Loucy (cell line): ENCODE results near the gene HIP1.

Experiments used
- H2AFZ ChIP-seq: fragments of 200-600 bp; sonication (generic); 2 replicates; pipeline ENCODE4 v1.6.0; 2016; ENCODE audit warnings: antibody characterized with exemption, mild to moderate bottlenecking, low read length, moderate library complexity
- H3F3A ChIP-seq: fragments of 200-600 bp; 2 replicates; pipeline ENCODE4 v1.6.0; 2016; ENCODE audit warnings: antibody characterized with exemption, low read depth, mild to moderate bottlenecking
- H3K27me3 ChIP-seq: fragments of 200-600 bp; sonication (generic); 2 replicates; pipeline ENCODE4 v1.6.1; 2014; ENCODE audit warnings: low read length, mild to moderate bottlenecking; ENCODE audit not compliant: insufficient read depth, poor library complexity, severe bottlenecking
- H3K36me3 ChIP-seq: fragments of 200-600 bp; sonication (generic); 2 replicates; pipeline ENCODE4 v1.6.1; 2016; ENCODE audit warnings: low read length; ENCODE audit not compliant: insufficient read depth
- H3K4me1 ChIP-seq: fragments of 200-600 bp; sonication (generic); 2 replicates; pipeline ENCODE4 v1.5.1; 2014; ENCODE audit warnings: low read length, mild to moderate bottlenecking; ENCODE audit not compliant: insufficient read depth, poor library complexity, severe bottlenecking
- H3K4me2 ChIP-seq: fragments of 200-600 bp; sonication (generic); 2 replicates; pipeline ENCODE4 v1.6.0; 2014; ENCODE audit warnings: antibody characterized with exemption, low read length, low read depth, mild to moderate bottlenecking; ENCODE audit not compliant: poor library complexity, severe bottlenecking
- H3K4me3 ChIP-seq: fragments of 200-600 bp; sonication (generic); 2 replicates; pipeline ENCODE4 v1.5.1; 2014; ENCODE audit warnings: low read length, mild to moderate bottlenecking, mixed read lengths; ENCODE audit not compliant: poor library complexity, severe bottlenecking
- H3K79me2 ChIP-seq: fragments of 200-600 bp; sonication (generic); 2 replicates; pipeline ENCODE4 v1.6.1; 2014; ENCODE audit warnings: low read length; ENCODE audit not compliant: insufficient read depth
- H3K9ac ChIP-seq: fragments of 200-600 bp; sonication (generic); 2 replicates; pipeline ENCODE4 v1.6.0; 2014; ENCODE audit warnings: mild to moderate bottlenecking, low read depth, low read length, moderate library complexity; ENCODE audit not compliant: poor library complexity, severe bottlenecking
- H3K9me2 ChIP-seq: fragments of 200-600 bp; sonication (generic); replicated peaks from 2 replicates; pipeline ENCODE4 v1.6.1; 2016; ENCODE audit warnings: low read depth, low read length, mixed read lengths
- H3K9me3 ChIP-seq: fragments of 200-600 bp; sonication (generic); 2 replicates; pipeline ENCODE4 v1.6.1; 2014; ENCODE audit warnings: mild to moderate bottlenecking, antibody characterized with exemption, low read length, low read depth; ENCODE audit not compliant: insufficient read depth
- H4K20me1 ChIP-seq: fragments of 200-600 bp; sonication (generic); 2 replicates; pipeline ENCODE4 v1.6.0; 2014; ENCODE audit warnings: antibody characterized with exemption, low read length, mild to moderate bottlenecking; ENCODE audit not compliant: insufficient read depth, poor library complexity, severe bottlenecking
- CTCF ChIP-seq: fragments of 200-600 bp; sonication (generic); conservative IDR thresholded peaks from 2 replicates; pipeline ENCODE4 v1.5.1; 2014; ENCODE audit warnings: mild to moderate bottlenecking, antibody characterized with exemption, low read length
- EZH2phosphoT487 ChIP-seq: fragments of 200-600 bp; IDR thresholded peaks from 2 replicates; pipeline ENCODE4 v1.6.1; 2018; ENCODE audit warnings: antibody characterized with exemption, mild to moderate bottlenecking, moderate library complexity, borderline replicate concordance

The HIP1 gene

GRCh38 chr7:75711076-75711475, 27.7 kb downstream of the HIP1 start:
- Histone ChIP-seq H3F3A (no peaks in the 10 kb centered on the region), H3K4me1 (no peaks in the 10 kb centered on the region), H3K36me3 (no peaks in the 10 kb centered on the region), H3K9me2 (no peaks in the 10 kb centered on the region), H2AFZ (no peak overlapping the region), H3K9me3 (peaks cover 4% of the 10 kb centered on the region; the same call in 1 of the 2 replicates), H3K27me3 (no peaks in the 10 kb centered on the region), H3K4me2 (no peak overlapping the region), H3K4me3 (no peak overlapping the region), H4K20me1 (no peaks in the 10 kb centered on the region), H3K9ac (no peak overlapping the region), H3K79me2 (no peaks in the 10 kb centered on the region)
- no peak for TF ChIP-seq EZH2phosphoT487
- no peak for TF ChIP-seq CTCF

GRCh38 chr7:75704928-75705327, 33.8 kb downstream of the HIP1 start:
- TF ChIP-seq EZH2phosphoT487 (no peak), CTCF (no peak)
- no peaks in the 10 kb centered on the region for H3K36me3 ChIP-seq
- H3K9me2 ChIP-seq, result no peaks in the 10 kb centered on the region

GRCh38 chr7:75702515-75702914, 36.2 kb downstream of the HIP1 start:
- H3K4me1 ChIP-seq, result no peaks in the 10 kb centered on the region
- TF ChIP-seq EZH2phosphoT487, result no peak
- no peak for TF ChIP-seq CTCF
- no peaks in the 10 kb centered on the region for H3F3A ChIP-seq
- no peaks in the 10 kb centered on the region for H3K79me2 ChIP-seq
- no peaks in the 10 kb centered on the region for H3K9me3 ChIP-seq
- H3K36me3 ChIP-seq, result no peaks in the 10 kb centered on the region
- no peak overlapping the region for H3K4me2 ChIP-seq
- H2AFZ ChIP-seq, result no peak overlapping the region
- H3K9ac ChIP-seq, result no peak overlapping the region
- H3K27me3 ChIP-seq, result no peaks in the 10 kb centered on the region
- H3K4me3 ChIP-seq, result no peak overlapping the region
- no peaks in the 10 kb centered on the region for H4K20me1 ChIP-seq
- H3K9me2 ChIP-seq, result no peaks in the 10 kb centered on the region

More at GRCh38 chr7:75704928-75705327, 33.8 kb downstream of the HIP1 start:
- no peak overlapping the region for H3K4me2 ChIP-seq
- peaks cover 4% of the 10 kb centered on the region; the same call in 1 of the 2 replicates for H3K9me3 ChIP-seq
- H3K4me1 ChIP-seq, result no peaks in the 10 kb centered on the region
- no peaks in the 10 kb centered on the region for H3F3A ChIP-seq
- no peaks in the 10 kb centered on the region for H3K79me2 ChIP-seq
- no peak overlapping the region for H2AFZ ChIP-seq
- H3K4me3 ChIP-seq, result no peak overlapping the region
- no peak overlapping the region for H3K9ac ChIP-seq
- no peaks in the 10 kb centered on the region for H3K27me3 ChIP-seq
- H4K20me1 ChIP-seq, result no peaks in the 10 kb centered on the region
